ENCODE data around the gene DDX47. TPM values are rescaled to one million over a fixed set of nuclear protein-coding genes. Genes with fewer than 3 reads are reported as not detected.
"Not testable (repeated sequence)": the region's sequence is repeated elsewhere in the genome, so short reads cannot be mapped to it uniquely, and the experiment has no call there.

Gene DDX47
- total and polyA plus RNA-seq, 9 donors, result 43.9 to 55.5 (median 50.2) TPM

DNA sequence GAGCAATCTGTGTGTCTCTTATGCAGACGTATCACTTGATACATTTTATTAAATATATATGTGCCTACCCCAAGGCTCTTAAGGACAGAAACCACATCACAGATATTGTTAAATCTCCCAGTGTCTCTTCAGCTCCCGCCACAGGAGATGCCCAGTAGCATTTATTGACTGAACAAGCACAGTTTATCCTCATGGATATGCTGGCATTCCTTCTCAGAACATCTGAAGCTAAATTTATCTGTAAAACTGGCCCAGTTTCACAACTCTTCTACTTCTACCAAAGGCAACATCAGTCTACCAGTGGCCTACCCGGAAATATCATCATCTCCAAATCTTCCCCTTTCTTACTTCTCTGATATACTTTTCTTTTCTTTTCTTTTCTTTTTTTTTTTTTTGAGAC is 17.0 kb upstream of the DDX47 start:
- no peak overlapping the region for H3K27ac ChIP-seq (ENCODE audit: low read length)
- DNase-seq, result no peak
- H3K27me3 ChIP-seq (ENCODE audit: control insufficient read depth, insufficient read depth, low read length), result no peaks in the 10 kb centered on the region
- no peaks in the 10 kb centered on the region for H3K9me3 ChIP-seq (replicated peaks; ENCODE audit: control insufficient read depth, low read depth, low read length)
- H3K36me3 ChIP-seq (ENCODE audit: control insufficient read depth, insufficient read depth, low read length), result no peaks in the 10 kb centered on the region
- no peak overlapping the region for H3K4me3 ChIP-seq (ENCODE audit: low read length)
- H3K4me1 ChIP-seq (ENCODE audit: control insufficient read depth, insufficient read depth, low read length), result peaks cover 12% of the 10 kb centered on the region
- 62% methylated on average over 2 of the region's 3 CpGs for WGBS (ENCODE audit: insufficient coverage)

DNA sequence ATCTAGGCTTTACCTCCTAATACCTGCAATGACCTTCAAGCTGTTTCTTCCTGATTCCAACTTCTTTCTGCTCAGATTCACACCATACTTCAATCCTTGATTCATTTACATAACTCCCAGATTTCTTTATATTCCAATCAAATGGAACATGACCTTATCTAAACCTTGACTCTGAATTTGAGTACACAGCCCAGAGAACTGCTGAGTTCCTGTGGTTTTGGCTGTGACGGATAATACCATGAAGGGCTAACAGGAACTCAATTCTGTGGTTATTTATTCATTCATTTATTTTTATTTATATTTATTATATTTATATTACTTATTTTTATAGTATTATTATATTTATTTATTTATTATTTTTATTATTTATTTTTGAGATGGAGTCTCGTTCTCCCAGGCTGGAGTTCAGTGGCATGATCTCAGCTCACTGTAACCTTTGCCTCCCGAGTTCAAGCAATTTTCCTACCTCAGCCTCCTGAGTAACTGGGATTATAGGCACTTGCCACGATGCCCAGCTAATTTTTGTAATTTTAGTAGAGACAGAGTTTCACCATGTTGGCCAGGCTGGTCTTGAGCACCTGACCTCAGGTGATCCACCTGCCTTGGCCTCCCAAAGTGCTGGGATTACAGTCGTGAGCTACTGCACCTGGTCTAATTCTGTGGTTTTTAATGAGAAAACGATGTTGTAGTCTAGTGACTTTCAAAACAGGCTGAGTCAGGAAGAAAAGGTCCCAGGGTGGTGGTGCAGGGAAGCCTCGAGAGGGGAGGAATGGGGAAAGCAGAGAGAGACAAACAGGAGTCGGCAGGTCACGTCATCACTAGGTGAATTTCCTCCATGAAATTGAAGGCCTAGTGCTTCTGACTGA is 16.0 kb upstream of the DDX47 start:
- DNase-seq, result no peak
- H3K9me3 ChIP-seq (replicated peaks; ENCODE audit: control insufficient read depth, low read depth, low read length), result no peaks in the 10 kb centered on the region
- 82% methylated on average over 5 of the region's 9 CpGs for WGBS (ENCODE audit: insufficient coverage)
- no peaks in the 10 kb centered on the region for H3K36me3 ChIP-seq (ENCODE audit: control insufficient read depth, insufficient read depth, low read length)
- no peak overlapping the region for H3K27ac ChIP-seq (ENCODE audit: low read length)
- H3K27me3 ChIP-seq (ENCODE audit: control insufficient read depth, insufficient read depth, low read length), result no peaks in the 10 kb centered on the region
- H3K4me1 ChIP-seq (ENCODE audit: control insufficient read depth, insufficient read depth, low read length), result peaks cover 5% of the 10 kb centered on the region
- H3K4me3 ChIP-seq (ENCODE audit: low read length), result no peak overlapping the region

DNA sequence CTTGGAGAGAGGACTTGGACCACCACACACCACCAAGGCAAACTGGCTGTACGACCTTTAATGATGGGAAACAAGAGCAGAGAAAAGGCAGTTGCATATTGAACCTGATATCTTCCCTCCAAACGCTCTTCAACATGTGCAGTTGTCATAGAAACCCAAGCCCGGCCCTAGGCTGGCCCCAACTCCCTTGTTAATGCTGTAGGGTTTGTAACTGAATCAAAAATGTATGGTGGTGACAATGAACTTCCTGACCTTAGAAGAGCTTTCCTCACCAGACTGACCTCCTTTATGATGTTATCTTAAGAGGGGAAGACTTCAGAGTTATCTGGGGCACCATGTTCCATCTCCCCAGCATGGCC is 15.4 kb upstream of the DDX47 start:
- DNase-seq, result no peak
- H3K4me1 ChIP-seq (ENCODE audit: control insufficient read depth, insufficient read depth, low read length), result no peaks in the 10 kb centered on the region
- no peaks in the 10 kb centered on the region for H3K9me3 ChIP-seq (replicated peaks; ENCODE audit: control insufficient read depth, low read depth, low read length)
- no peaks in the 10 kb centered on the region for H3K36me3 ChIP-seq (ENCODE audit: control insufficient read depth, insufficient read depth, low read length)
- no CpG with 5 or more reads among the region's 3 CpGs for WGBS (ENCODE audit: insufficient coverage)
- H3K27ac ChIP-seq (ENCODE audit: low read length), result no peak overlapping the region
- H3K27me3 ChIP-seq (ENCODE audit: control insufficient read depth, insufficient read depth, low read length), result no peaks in the 10 kb centered on the region
- no peak overlapping the region for H3K4me3 ChIP-seq (ENCODE audit: low read length)

DNA sequence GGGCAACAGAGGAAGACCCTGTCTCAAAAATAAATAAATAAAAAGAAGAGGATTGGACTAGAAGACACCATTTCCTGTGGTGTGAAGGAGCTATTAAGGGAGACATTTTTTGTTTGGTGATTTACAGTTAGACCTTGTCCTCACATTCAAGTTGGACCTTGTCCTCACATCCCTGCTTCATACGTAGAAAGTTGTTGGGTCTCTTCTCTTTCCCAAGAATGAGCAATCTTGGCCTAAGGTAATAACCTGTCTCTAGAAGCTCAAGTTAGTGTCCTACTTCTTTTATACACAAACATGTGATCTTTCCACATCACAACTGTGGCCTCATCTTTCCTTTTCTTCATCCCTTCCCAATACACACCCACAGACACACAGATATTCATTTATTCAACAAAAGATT is 14.7 kb upstream of the DDX47 start:
- no peak overlapping the region for H3K27ac ChIP-seq (ENCODE audit: low read length)
- H3K4me1 ChIP-seq (ENCODE audit: control insufficient read depth, insufficient read depth, low read length), result peaks cover 4% of the 10 kb centered on the region
- no peaks in the 10 kb centered on the region for H3K36me3 ChIP-seq (ENCODE audit: control insufficient read depth, insufficient read depth, low read length)
- no peak overlapping the region for H3K4me3 ChIP-seq (ENCODE audit: low read length)
- 100% methylated on average over 1 of the region's 1 CpG for whole genome bisulfite sequencing (ENCODE audit: insufficient coverage)
- no peaks in the 10 kb centered on the region for H3K9me3 ChIP-seq (replicated peaks; ENCODE audit: control insufficient read depth, low read depth, low read length)
- DNase-seq, result no peak
- H3K27me3 ChIP-seq (ENCODE audit: control insufficient read depth, insufficient read depth, low read length), result no peaks in the 10 kb centered on the region

DNA sequence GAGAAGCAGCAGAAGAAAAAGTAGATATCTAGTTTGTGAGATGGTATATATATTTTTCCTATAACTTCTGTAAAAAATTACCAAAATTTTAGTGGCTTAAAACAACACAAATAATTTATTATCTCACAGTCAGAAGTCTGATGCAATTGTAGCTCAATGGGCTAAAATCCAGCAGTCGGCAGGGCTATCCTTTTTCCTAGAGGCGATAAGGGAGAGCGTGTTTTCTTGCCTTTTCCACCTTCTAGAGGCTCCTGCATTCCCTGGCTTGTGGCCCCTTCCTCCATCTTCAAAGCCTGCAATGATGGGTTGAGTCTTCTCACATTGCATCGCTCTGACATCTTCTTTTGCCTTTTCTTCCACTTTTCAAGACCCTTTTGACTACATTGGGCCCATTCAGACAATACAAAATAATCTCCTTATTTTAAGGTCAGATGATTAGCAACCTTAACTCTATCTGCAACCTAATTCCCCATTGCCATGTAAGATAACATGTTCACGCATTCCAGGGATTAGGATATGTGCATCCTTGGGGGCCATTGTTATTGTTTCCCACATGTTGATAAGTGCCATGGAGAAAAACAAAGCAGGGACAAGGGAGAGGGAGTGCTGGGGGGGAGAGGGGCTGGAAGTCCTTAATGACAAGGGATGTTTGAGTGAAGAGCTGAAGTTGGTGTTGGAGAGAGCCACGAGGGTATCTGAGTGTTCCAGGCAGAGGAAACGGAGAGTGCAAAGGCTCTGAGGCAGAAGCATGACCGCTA is 13.8 kb upstream of the DDX47 start:
- no peak for DNase-seq
- H3K9me3 ChIP-seq (replicated peaks; ENCODE audit: control insufficient read depth, low read depth, low read length), result no peaks in the 10 kb centered on the region
- peaks cover 7% of the 10 kb centered on the region for H3K4me1 ChIP-seq (ENCODE audit: control insufficient read depth, insufficient read depth, low read length)
- H3K27me3 ChIP-seq (ENCODE audit: control insufficient read depth, insufficient read depth, low read length), result no peaks in the 10 kb centered on the region
- WGBS (ENCODE audit: insufficient coverage), result 87% methylated on average over 4 of the region's 8 CpGs
- H3K4me3 ChIP-seq (ENCODE audit: low read length), result no peak overlapping the region
- H3K36me3 ChIP-seq (ENCODE audit: control insufficient read depth, insufficient read depth, low read length), result no peaks in the 10 kb centered on the region
- H3K27ac ChIP-seq (ENCODE audit: low read length), result no peak overlapping the region

DNA sequence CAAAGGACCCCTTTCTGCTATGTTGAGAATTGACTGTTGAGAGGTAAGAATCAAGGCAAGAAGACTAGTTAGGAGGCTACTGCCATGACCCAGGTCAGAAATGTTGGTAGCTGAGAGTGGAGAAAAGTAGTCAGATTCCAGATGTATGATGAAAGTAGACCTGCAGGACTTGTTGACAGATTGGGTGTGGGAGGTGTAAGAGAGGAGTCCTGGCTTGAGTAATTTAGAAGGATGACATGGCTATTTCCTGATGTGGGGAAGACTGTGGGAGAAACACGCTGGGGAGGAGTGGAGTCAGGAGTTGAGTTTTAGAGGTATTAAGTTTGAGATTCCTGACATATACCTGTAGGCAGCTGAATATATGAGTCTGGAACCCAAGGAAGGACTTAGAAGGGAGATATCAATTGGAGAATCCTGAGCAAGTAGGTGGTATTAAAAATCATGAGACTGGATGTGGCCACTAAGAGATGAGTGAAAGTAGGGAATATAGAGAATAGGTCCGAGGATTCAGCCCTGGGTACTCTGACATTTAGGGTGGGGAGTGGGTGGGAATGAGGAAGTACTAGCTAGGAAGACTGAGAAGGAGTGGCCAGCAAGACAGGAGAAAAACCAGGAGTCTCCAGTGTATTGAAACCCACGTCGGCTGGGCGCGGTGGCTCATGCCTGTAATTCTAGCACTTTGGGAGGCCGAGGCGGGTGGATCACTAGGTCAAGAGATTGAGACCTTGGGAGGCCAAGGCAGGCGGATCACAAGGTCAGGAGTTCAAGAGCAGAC is 12.6 kb upstream of the DDX47 start:
- H3K27ac ChIP-seq (ENCODE audit: low read length), result no peak overlapping the region
- peaks cover 7% of the 10 kb centered on the region for H3K4me1 ChIP-seq (ENCODE audit: control insufficient read depth, insufficient read depth, low read length)
- no peak for DNase-seq
- H3K4me3 ChIP-seq (ENCODE audit: low read length), result no peak overlapping the region
- WGBS (ENCODE audit: insufficient coverage), result 82% methylated on average over 8 of the region's 9 CpGs
- no peaks in the 10 kb centered on the region for H3K9me3 ChIP-seq (replicated peaks; ENCODE audit: control insufficient read depth, low read depth, low read length)
- H3K36me3 ChIP-seq (ENCODE audit: control insufficient read depth, insufficient read depth, low read length), result no peaks in the 10 kb centered on the region
- no peaks in the 10 kb centered on the region for H3K27me3 ChIP-seq (ENCODE audit: control insufficient read depth, insufficient read depth, low read length)

DNA sequence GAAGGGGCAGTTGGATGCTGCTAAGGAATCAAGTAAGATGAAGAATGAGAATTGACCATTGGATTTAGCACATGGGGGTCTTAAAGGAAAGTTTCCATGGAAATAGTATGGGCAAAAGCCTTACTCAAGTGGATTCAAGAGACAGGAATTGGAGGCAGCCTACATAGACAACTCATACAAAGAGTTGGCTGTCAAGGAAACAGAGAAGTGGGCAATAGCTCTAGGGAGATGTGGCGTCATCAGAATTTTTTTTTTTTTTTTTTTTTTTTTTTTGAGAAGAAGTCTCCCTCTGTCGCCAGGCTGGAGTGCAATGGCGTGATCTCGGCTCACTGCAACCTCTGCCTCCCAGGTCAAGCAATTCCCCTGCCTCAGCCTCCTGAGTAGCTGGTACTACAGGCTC is 11.5 kb upstream of the DDX47 start:
- not testable (repeated sequence) for H3K4me3 ChIP-seq (ENCODE audit: low read length); H3K27ac ChIP-seq (ENCODE audit: low read length); H3K36me3 ChIP-seq (ENCODE audit: control insufficient read depth, insufficient read depth, low read length); H3K9me3 ChIP-seq (replicated peaks; ENCODE audit: control insufficient read depth, low read depth, low read length); H3K4me1 ChIP-seq (ENCODE audit: control insufficient read depth, insufficient read depth, low read length); H3K27me3 ChIP-seq (ENCODE audit: control insufficient read depth, insufficient read depth, low read length)
- WGBS (ENCODE audit: insufficient coverage), result no CpG with 5 or more reads among the region's 4 CpGs
- DNase-seq, result peak; percentile 48

DNA sequence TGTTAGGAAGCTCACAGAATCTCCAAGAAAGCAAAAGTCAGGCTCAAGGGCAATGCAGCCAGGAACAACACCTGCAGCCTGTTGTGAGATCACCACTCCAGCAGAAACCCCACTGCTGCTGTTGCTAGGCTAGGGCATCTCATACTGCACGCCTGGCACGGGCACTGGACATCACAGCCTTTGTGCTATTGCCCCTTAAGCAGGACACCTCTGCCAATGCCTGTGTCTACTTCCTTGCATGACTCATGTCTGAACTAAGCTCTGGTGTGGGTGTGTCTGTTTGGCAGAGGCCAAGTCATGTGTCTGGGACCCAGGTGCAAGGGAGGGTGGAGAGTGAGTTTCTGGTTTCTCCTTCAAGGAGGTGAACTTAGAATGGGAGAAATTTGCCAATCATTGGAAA is 10.0 kb upstream of the DDX47 start:
- H3K9me3 ChIP-seq (replicated peaks; ENCODE audit: control insufficient read depth, low read depth, low read length), result no peaks in the 10 kb centered on the region
- DNase-seq, result peak; percentile 80
- H3K36me3 ChIP-seq (ENCODE audit: control insufficient read depth, insufficient read depth, low read length), result no peaks in the 10 kb centered on the region
- no peaks in the 10 kb centered on the region for H3K27me3 ChIP-seq (ENCODE audit: control insufficient read depth, insufficient read depth, low read length)
- no peak overlapping the region for H3K4me3 ChIP-seq (ENCODE audit: low read length)
- no CpG with 5 or more reads among the region's 2 CpGs for WGBS (ENCODE audit: insufficient coverage)
- H3K4me1 ChIP-seq (ENCODE audit: control insufficient read depth, insufficient read depth, low read length), result peaks cover 12% of the 10 kb centered on the region
- H3K27ac ChIP-seq (ENCODE audit: low read length), result no peak overlapping the region

DNA sequence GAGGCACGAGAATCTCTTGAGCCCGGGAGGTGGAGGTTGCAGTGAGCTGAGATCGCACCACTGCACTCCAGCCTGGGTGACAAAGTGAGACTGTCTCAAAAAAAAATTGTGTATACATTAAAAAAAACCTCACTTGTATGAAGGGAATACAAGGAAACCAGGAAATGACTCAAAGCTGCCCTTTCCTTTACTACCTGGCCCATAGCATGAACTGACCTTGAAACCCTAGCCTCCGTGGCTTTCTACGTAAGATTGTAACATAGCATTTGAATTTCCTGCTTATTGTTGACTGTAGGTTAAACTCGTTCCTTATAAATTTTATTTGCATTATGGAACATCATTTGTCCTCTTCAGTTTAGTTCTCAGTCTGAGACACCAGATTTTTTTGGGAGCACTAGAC is 9.1 kb upstream of the DDX47 start:
- no peak overlapping the region for H3K4me3 ChIP-seq (ENCODE audit: low read length)
- H3K27me3 ChIP-seq (ENCODE audit: control insufficient read depth, insufficient read depth, low read length), result no peaks in the 10 kb centered on the region
- no peak for DNase-seq
- peaks cover 17% of the 10 kb centered on the region for H3K4me1 ChIP-seq (ENCODE audit: control insufficient read depth, insufficient read depth, low read length)
- H3K9me3 ChIP-seq (replicated peaks; ENCODE audit: control insufficient read depth, low read depth, low read length), result no peaks in the 10 kb centered on the region
- peak overlapping the region; percentile 51 for H3K27ac ChIP-seq (ENCODE audit: low read length)
- WGBS (ENCODE audit: insufficient coverage), result no CpG with 5 or more reads among the region's 6 CpGs
- no peaks in the 10 kb centered on the region for H3K36me3 ChIP-seq (ENCODE audit: control insufficient read depth, insufficient read depth, low read length)

DNA sequence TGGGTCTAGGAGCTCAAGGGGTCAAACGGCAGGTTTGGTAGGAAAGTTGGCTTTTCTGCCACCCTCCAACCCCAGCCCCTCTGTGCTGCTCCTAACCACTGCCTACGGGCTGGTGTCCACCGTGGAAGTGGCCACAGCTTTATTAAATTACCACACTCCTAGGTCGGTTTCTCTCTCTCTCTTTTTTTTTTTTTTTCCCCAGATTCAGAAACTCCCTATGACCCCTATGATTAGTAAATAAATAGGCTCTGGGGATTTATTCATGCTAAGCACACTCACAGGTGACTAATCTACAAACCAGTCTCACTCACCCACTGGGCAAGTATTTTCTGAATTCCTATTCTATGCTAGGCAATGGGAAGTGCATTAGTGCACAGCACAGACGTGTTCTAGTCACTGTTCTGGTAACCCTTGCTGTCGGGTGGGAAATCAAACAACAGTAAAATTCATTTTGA is 8.7 kb upstream of the DDX47 start:
- Histone ChIP-seq H3K4me3 (ENCODE audit: low read length) (no peak overlapping the region), H3K4me1 (ENCODE audit: control insufficient read depth, insufficient read depth, low read length) (peaks cover 19% of the 10 kb centered on the region), H3K9me3 (replicated peaks; ENCODE audit: control insufficient read depth, low read depth, low read length) (no peaks in the 10 kb centered on the region), H3K27ac (ENCODE audit: low read length) (peak overlapping the region; percentile 51), H3K27me3 (ENCODE audit: control insufficient read depth, insufficient read depth, low read length) (no peaks in the 10 kb centered on the region), H3K36me3 (ENCODE audit: control insufficient read depth, insufficient read depth, low read length) (no peaks in the 10 kb centered on the region)
- DNase-seq, result no peak
- 76% methylated on average over 2 of the region's 6 CpGs for whole genome bisulfite sequencing (ENCODE audit: insufficient coverage)
